A172 (cell line): ENCODE results near the gene SIPA1L3. TPM values are rescaled to one million over a fixed set of nuclear protein-coding genes. Genes with fewer than 3 reads are reported as not detected.

ENCODE experiments used
- DNase-seq: peaks from one replicate; pipeline ENCODE4 v3.0.0-alpha.2; 2015; ENCODE audit warnings: low spot score
- total RNA-seq: library from RNA; depleted of rRNA; stranded (reverse); fragments of >200 nt; shearing (Covaris generic); gene quantifications from 2 replicates; pipeline ENCODE4 v1.2.3, GENCODE V29; 2014; rRNA removed

The SIPA1L3 gene
- total RNA-seq, 1 experiment from 2014 or later, result 42.2 TPM

DNA sequence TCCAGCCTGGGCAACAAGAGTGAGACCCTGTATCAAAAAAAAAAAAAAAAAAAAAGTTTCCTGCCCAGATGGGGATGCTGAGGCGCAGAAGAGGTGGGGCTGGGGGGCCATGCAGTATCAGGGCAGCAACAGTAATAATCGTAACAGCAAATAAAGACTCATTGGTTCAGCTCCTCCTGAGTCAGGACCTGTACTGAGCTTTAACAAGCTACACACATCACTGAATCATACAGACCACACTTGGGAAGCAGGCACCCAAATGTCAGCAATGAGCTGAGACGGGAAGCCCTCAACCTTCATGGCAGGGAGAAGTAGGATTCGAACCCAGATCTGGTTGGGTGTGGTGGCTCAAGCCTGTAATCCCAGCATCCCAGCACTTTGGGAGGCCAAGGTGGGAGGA, 327.6 kb downstream of the SIPA1L3 start:
- DNase-seq, result no peak

GRCh38 chr19:38239816-38240215, 332.8 kb downstream of the SIPA1L3 start:
- no peak for DNase-seq

GRCh38 chr19:38243279-38243673, 336.3 kb downstream of the SIPA1L3 start:
- no peak for DNase-seq

- DNase-seq, result no peak
Measured at GRCh38 chr19:38245826-38246498, 339.0 kb downstream of the SIPA1L3 start.

- peak; percentile 40 for DNase-seq
Measured at GRCh38 chr19:38247126-38247525, 340.1 kb downstream of the SIPA1L3 start.

DNA sequence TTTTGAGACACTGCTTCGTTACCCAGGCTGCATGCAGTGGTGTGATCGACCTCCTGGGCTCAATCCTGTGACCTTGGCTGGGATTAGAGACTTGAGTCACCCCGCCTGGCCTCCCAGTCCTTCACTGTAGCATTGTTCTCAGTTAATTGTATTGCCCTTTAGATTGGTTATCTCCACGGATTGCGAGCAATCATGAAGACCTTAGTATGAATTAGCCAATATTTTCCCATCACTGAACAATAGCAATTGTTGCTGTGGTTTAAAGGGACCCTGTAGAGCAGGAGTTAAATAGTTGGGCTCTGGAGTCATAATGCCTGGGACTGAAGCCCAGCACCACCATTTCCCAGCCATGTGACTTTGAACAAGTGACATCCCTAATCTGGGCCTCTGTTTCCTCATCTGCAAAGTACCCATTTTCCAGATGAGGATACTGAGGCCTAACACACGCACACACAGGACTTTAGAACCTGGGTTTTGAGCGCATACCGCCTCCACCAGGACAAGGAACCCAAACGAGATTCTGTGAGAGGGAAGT, 340.8 kb downstream of the SIPA1L3 start:
- peak; percentile 52 for DNase-seq

DNA sequence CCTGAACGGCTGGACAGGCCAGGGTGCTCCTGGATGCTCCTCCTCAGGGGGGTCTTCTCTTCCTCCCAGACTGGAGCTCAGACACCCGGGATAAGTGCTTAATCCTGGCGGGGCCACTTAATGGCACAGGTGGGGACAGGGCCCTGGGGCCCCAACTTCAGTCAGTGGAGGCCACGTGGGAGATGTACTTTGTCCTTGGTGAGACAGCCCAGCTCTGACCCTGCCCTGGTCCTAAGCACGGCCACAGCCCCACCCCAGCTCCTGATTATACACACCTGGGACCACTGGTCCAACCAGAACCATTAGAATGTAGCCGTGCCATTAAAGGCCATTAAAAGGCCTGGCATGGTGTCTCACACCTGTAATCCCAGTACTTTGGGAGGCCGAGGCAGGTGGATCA, 341.4 kb downstream of the SIPA1L3 start:
- DNase-seq, result no peak

DNA sequence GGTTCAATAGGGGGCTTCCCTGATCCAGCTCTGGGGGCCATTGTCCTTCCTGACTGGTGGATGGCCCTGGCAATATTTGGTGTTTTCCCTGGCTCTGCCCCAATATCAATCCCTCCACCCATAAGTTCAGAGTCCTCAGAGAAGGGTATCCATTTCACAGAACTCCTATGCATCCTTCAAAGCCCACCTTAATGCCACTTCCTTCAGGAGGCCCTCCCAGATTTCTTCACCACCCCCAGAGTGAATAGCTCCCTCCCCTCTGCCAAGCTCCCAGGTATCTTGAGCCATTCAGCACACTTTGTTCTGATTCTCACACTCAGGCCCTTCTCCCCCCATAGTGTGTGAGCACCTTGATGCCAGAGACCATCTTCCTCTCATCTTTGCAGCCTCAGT, 343.4 kb downstream of the SIPA1L3 start:
- no peak for DNase-seq

- no peak for DNase-seq
Measured at GRCh38 chr19:38250821-38251563, 344.0 kb downstream of the SIPA1L3 start.

DNA sequence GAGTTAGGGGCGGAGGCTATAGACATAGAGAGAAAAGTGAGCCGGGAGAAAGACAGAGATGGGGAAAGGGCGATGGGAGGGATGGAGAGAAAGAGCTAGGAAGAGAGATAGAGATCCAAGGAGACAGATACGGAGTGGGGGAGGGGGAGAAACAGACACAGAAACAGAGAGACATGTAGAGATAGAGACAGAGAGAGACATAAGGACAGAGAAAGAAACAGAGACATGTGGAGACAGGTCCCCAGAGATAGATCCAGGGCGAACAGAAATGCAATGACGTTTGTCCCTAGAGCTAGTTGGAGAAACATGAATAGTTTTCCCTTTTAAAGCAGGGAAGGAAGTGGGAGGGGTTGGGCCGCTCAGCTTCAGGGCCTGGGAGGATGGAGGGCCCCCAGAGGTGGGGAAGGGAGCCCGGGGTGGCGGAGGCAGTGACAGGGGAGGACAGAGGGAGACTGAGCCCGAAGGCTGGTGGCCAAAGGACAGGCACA, 344.6 kb downstream of the SIPA1L3 start:
- DNase-seq, result no peak

DNA sequence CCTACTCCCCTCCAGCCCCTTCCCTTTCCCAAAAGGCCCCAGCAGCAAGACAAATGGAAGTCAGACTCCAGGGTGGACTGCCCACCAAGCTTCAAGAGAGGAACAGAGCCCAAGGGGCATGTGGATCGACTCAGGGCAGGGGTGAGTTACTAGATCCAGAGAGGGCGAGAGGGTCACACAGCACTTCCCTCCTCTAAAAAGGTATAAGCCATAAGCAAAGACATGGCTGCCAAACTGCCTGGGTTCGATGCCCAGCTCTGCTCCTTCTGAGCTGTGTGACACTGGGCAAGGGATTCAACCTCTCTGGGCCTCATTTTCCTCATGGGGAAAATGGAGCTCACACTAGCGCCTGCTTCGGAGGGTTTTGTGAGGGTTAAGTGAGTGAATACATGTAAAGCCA, 345.4 kb downstream of the SIPA1L3 start:
- DNase-seq, result no peak

- DNase-seq, result no peak
Measured at GRCh38 chr19:38252941-38253691, 346.1 kb downstream of the SIPA1L3 start.

- DNase-seq, result no peak
Measured at GRCh38 chr19:38253788-38254187, 346.8 kb downstream of the SIPA1L3 start.

DNA sequence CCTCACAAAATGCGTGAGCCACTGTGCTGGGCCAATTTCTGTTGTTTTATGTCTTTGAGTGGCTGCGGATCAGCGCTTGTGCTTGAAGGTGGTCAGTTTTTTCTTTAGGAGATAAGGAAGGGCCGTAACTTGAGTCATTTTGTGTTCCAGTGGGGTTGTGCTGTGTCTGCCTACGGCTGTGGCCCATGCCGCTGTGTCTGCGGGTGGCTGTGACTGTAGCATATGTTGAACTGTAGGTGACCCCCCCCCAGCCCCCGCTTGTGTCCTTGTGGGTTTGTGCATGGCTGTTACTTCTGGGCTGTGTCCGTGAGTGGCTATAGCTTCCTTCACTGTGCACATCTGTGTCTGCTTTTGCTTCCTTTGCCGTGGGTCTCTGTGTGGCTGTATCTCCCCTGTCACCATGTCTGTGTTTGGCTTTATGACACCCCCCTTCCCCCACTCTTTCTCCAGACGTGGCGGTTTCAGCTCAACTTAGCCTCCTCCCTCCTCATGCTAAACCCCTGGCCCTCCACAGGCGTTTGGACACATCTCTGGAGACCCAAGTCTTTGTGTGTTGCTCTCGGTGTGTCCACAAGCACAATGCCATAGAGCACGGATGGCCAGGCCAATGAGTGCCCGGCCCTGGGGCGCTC, 348.5 kb downstream of the SIPA1L3 start:
- DNase-seq, result no peak

Other genes with a start within 250 kb of the SIPA1L3 start
- gene ZNF607, start 187.4 kb upstream of the SIPA1L3 start, total RNA-seq, result 0.26 and 0.59 TPM in 2 replicates
- 4.9 and 6.0 TPM in 2 replicates for gene ZNF573, start 127.6 kb upstream of the SIPA1L3 start, total RNA-seq
- gene WDR87, start 614 bp upstream of the SIPA1L3 start, total RNA-seq, result not detected in 2 replicates